SK-N-MC (cell line): ENCODE results near the gene C1orf50.

Experiments used
- FOXP2 ChIP-seq: optimal IDR thresholded peaks from 2 replicates; pipeline ENCODE3; 2011; ENCODE audit warnings: mild to moderate bottlenecking, moderate library complexity; ENCODE audit not compliant: insufficient read depth; ENCODE audit errors: extremely low read length, control extremely low read depth
- POLR2AphosphoS5 ChIP-seq: IDR thresholded peaks from 2 replicates; pipeline ENCODE4 v1.6.1; 2012; ENCODE audit warnings: mild to moderate bottlenecking, low read depth, low read length, borderline replicate concordance

DNA sequence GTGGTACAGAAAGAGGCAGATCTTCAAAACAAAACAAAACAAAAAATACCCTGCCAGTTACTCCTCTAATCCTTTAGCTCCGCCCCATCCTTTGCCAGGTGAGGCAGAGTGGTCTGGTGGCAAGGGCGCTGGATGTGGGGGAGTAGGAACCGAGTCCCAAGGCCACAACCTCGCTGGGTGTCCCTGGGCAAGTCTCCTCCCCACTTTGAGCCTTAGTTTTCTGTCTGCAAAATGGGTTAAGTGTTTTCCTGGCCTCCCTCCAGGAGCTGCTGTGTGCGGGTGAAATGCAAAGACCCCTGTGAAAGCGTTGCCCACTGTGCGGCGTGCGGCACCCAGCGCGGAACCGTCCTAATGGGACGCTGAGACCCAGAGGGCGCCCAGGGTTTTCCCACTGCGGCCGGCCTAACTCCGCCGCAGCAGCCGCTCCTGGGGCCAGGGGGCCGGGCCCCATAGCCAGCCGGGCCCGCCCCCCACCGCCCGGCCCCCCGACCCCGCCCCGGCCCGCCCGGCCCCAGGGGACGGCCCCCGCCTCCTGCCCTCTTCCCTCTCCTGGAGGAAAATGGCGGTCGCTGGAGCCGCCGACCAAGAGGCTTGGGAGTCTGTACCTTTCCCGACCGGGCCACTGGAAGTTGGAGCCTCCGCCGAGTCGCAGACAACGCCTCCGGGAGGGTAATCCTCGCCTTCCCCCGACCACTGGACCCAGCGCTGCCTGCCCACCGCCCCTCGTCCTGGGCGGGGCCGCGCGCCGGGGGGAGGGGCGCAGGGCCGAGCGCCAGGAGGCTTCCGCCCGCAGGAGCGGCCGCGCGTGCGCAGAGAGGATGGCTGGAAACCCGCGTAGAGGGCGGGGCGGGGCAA is 49.8 kb downstream of the C1orf50 start, which contains the start of the genes ERMAP and SVBP:
- no peak for TF ChIP-seq FOXP2
- TF ChIP-seq POLR2AphosphoS5, result peak; percentile 80
